SK-N-SH treated with all-trans-retinoic acid at 6 μM for 48 hours (cell line): ENCODE data around the gene ZKSCAN8.

Experiments
- ARNTL ChIP-seq: fragments of 450-650 bp; formaldehyde crosslinking; IDR thresholded peaks from 2 replicates; pipeline ENCODE4 v1.5.0; 2020; ENCODE audit warnings: low read depth, mild to moderate bottlenecking, moderate library complexity, borderline replicate concordance
- BACH2 ChIP-seq: fragments of 250-450 bp; sonication (Bioruptor Pico); IDR thresholded peaks from 2 replicates; pipeline ENCODE4 v1.9.0; 2021; ENCODE audit warnings: mild to moderate bottlenecking, borderline replicate concordance
- GLIS3 ChIP-seq: fragments of 250-450 bp; sonication (Bioruptor Pico); IDR thresholded peaks from 2 replicates; pipeline ENCODE4 v1.5.0; 2020; ENCODE audit warnings: mild to moderate bottlenecking, moderate library complexity
- ISL1 ChIP-seq: fragments of 250-450 bp; sonication (Bioruptor Pico); IDR thresholded peaks from 2 replicates; pipeline ENCODE4 v2.1.2; 2022; ENCODE audit warnings: mild to moderate bottlenecking, moderate library complexity
- RARB ChIP-seq: fragments of 250-450 bp; sonication (Bioruptor Pico); IDR thresholded peaks from 2 replicates; pipeline ENCODE4 v1.8.0; 2021; ENCODE audit warnings: mild to moderate bottlenecking, moderate library complexity
- SNAI2 ChIP-seq: fragments of 250-450 bp; sonication (Bioruptor Pico); IDR thresholded peaks from 2 replicates; pipeline ENCODE4 v1.5.0; 2020; ENCODE audit warnings: mild to moderate bottlenecking, moderate library complexity
- TOX ChIP-seq: fragments of 250-450 bp; sonication (Bioruptor Pico); IDR thresholded peaks from 2 replicates; pipeline ENCODE4 v1.8.0; 2021; ENCODE audit warnings: mild to moderate bottlenecking, moderate library complexity, borderline replicate concordance
- ZFP3 ChIP-seq: fragments of 250-450 bp; sonication (Bioruptor Pico); IDR thresholded peaks from 2 replicates; pipeline ENCODE4 v1.5.0; 2020; ENCODE audit warnings: mild to moderate bottlenecking, moderate library complexity
- ZFP30 ChIP-seq: fragments of 450-650 bp; formaldehyde crosslinking; IDR thresholded peaks from 2 replicates; pipeline ENCODE4 v1.5.0; 2022; ENCODE audit warnings: mild to moderate bottlenecking, moderate library complexity
- ZNF565 ChIP-seq: fragments of 450-650 bp; formaldehyde crosslinking; conservative IDR thresholded peaks from 2 replicates; pipeline ENCODE4 v1.5.0; 2020; ENCODE audit warnings: low read depth, mild to moderate bottlenecking, moderate library complexity
- ZNF70 ChIP-seq: fragments of 450-650 bp; formaldehyde crosslinking; IDR thresholded peaks from 2 replicates; pipeline ENCODE4 v1.5.0; 2020; ENCODE audit warnings: mild to moderate bottlenecking, moderate library complexity
- TF ChIP-seq, protein P1 (sequence below): fragments of 250-450 bp; sonication (Bioruptor Pico); IDR thresholded peaks from 2 replicates; pipeline ENCODE4 v1.5.0; 2020; ENCODE audit warnings: mild to moderate bottlenecking, moderate library complexity
- TF ChIP-seq, protein P2 (sequence below): fragments of 250-450 bp; sonication (Bioruptor Pico); IDR thresholded peaks from 2 replicates; pipeline ENCODE4 v1.8.0; 2020; ENCODE audit warnings: mild to moderate bottlenecking, moderate library complexity, borderline replicate concordance
- TF ChIP-seq, protein P3 (sequence below): fragments of 250-450 bp; sonication (Bioruptor Pico); IDR thresholded peaks from 2 replicates; pipeline ENCODE4 v1.5.1; 2020; ENCODE audit warnings: low read depth, mild to moderate bottlenecking, moderate library complexity

DNA sequence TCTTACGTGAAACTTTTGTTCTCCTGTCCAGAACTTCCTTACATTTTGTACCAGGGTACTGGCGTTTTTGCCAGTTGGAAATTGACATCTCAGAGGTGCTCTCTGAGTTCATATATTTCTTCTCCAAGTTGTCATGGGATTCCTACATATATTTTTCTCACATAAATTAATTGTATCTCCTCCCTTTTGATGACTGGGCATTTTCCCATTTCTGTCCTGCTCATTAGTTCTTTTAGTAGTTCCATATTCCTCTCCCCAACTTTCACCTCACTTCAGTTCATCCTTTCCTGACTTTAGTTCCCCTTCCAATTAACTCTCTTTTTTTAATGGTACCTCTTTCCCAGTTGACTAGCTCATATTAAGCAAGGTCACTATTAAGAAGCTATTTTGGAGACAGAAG, 10.8 kb downstream of the ZKSCAN8 start:
- TF ChIP-seq ZFP30 (CRISPR knock-in tag) (no peak), ZNF70 (CRISPR knock-in tag) (no peak), SNAI2 (CRISPR knock-in tag) (no peak), RARB (CRISPR knock-in tag) (no peak), ARNTL (no peak), TOX (CRISPR knock-in tag) (no peak), ZFP3 (CRISPR knock-in tag) (no peak), GLIS3 (no peak), BACH2 (CRISPR knock-in tag) (no peak), ZNF565 (CRISPR knock-in tag) (no peak), ISL1 (CRISPR knock-in tag) (no peak)
- TF ChIP-seq, protein P1, sequence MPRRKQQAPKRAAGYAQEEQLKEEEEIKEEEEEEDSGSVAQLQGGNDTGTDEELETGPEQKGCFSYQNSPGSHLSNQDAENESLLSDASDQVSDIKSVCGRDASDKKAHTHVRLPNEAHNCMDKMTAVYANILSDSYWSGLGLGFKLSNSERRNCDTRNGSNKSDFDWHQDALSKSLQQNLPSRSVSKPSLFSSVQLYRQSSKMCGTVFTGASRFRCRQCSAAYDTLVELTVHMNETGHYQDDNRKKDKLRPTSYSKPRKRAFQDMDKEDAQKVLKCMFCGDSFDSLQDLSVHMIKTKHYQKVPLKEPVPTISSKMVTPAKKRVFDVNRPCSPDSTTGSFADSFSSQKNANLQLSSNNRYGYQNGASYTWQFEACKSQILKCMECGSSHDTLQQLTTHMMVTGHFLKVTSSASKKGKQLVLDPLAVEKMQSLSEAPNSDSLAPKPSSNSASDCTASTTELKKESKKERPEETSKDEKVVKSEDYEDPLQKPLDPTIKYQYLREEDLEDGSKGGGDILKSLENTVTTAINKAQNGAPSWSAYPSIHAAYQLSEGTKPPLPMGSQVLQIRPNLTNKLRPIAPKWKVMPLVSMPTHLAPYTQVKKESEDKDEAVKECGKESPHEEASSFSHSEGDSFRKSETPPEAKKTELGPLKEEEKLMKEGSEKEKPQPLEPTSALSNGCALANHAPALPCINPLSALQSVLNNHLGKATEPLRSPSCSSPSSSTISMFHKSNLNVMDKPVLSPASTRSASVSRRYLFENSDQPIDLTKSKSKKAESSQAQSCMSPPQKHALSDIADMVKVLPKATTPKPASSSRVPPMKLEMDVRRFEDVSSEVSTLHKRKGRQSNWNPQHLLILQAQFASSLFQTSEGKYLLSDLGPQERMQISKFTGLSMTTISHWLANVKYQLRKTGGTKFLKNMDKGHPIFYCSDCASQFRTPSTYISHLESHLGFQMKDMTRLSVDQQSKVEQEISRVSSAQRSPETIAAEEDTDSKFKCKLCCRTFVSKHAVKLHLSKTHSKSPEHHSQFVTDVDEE (CRISPR knock-in tag): no peak
- TF ChIP-seq, protein P2, sequence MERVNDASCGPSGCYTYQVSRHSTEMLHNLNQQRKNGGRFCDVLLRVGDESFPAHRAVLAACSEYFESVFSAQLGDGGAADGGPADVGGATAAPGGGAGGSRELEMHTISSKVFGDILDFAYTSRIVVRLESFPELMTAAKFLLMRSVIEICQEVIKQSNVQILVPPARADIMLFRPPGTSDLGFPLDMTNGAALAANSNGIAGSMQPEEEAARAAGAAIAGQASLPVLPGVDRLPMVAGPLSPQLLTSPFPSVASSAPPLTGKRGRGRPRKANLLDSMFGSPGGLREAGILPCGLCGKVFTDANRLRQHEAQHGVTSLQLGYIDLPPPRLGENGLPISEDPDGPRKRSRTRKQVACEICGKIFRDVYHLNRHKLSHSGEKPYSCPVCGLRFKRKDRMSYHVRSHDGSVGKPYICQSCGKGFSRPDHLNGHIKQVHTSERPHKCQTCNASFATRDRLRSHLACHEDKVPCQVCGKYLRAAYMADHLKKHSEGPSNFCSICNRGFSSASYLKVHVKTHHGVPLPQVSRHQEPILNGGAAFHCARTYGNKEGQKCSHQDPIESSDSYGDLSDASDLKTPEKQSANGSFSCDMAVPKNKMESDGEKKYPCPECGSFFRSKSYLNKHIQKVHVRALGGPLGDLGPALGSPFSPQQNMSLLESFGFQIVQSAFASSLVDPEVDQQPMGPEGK: no peak
- TF ChIP-seq, protein P3, sequence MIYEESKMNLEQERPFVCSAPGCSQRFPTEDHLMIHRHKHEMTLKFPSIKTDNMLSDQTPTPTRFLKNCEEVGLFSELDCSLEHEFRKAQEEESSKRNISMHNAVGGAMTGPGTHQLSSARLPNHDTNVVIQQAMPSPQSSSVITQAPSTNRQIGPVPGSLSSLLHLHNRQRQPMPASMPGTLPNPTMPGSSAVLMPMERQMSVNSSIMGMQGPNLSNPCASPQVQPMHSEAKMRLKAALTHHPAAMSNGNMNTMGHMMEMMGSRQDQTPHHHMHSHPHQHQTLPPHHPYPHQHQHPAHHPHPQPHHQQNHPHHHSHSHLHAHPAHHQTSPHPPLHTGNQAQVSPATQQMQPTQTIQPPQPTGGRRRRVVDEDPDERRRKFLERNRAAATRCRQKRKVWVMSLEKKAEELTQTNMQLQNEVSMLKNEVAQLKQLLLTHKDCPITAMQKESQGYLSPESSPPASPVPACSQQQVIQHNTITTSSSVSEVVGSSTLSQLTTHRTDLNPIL (CRISPR knock-in tag): no peak
